ENCODE measurements around the gene HSPA1B. TPM values are rescaled to one million over a fixed set of nuclear protein-coding genes. Genes with fewer than 3 reads are reported as not detected.

Gene HSPA1B
- polyA plus RNA-seq (120 and 128 TPM in 2 replicates), polyA minus RNA-seq (147 and 157 TPM in 2 replicates)

DNA sequence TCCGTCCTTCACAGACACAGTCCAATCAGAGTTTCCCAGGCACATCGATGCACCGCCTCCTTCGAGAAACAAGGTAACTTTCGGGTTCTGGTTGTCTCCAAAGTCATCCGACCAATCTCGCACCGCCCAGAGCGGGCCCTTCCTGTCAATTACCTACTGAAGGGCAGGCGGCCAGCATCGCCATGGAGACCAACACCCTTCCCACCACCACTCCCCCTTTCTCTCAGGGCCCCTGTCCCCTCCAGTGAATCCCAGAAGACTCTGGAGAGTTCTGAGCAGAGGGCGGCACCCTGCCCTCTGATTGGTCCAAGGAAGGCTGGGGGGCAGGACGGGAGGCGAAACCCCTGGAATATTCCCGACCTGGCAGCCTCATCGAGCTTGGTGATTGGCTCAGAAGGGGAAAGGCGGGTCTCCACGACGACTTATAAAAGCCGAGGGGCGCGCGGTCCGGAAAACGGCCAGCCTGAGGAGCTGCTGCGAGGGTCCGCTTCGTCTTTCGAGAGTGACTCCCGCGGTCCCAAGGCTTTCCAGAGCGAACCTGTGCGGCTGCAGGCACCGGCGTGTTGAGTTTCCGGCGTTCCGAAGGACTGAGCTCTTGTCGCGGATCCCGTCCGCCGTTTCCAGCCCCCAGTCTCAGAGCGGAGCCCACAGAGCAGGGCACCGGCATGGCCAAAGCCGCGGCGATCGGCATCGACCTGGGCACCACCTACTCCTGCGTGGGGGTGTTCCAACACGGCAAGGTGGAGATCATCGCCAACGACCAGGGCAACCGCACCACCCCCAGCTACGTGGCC, at the start of gene HSPA1B:
TSS of gene HSPA1B (plus strand) at position 453 of the 794 bp plus-strand sequence. CDS start at position 666, 213 bp downstream.
- no peaks in the 10 kb centered on the region for H3K9me2 ChIP-seq (ENCODE audit: insufficient read depth, low read length)
- peak within 1 kb of the TSS; percentile 70 for H3K9ac ChIP-seq (ENCODE audit: low read length)
- peak within 1 kb of the TSS; percentile 69 for H3K4me3 ChIP-seq (ENCODE audit: low read length)
- no peaks in the 10 kb centered on the region for H3K36me3 ChIP-seq (ENCODE audit: insufficient read depth, low read length)
- peak within 1 kb of the TSS; percentile 80 for H3K27ac ChIP-seq (ENCODE audit: low read length)
- no peaks in the 10 kb centered on the region for H3K27me3 ChIP-seq (ENCODE audit: insufficient read depth, low read depth, low read length)
- H3K4me2 ChIP-seq (ENCODE audit: low read length), result peak within 1 kb of the TSS; percentile 89
- TF ChIP-seq TAF1 (IDR thresholded peaks at IDR 0.05; ENCODE audit: low read depth) (peak; percentile 86), SMC3 (conservative IDR thresholded peaks at IDR 0.05; ENCODE audit: poor library complexity) (peak; percentile 19), RAD21 (conservative IDR thresholded peaks at IDR 0.05) (no peak), POLR2AphosphoS5 (IDR thresholded peaks at IDR 0.05) (peak; percentile 99), MXI1 (conservative IDR thresholded peaks at IDR 0.05; ENCODE audit: poor library complexity, severe bottlenecking) (peak; percentile 69)
- TF ChIP-seq, protein P1, sequence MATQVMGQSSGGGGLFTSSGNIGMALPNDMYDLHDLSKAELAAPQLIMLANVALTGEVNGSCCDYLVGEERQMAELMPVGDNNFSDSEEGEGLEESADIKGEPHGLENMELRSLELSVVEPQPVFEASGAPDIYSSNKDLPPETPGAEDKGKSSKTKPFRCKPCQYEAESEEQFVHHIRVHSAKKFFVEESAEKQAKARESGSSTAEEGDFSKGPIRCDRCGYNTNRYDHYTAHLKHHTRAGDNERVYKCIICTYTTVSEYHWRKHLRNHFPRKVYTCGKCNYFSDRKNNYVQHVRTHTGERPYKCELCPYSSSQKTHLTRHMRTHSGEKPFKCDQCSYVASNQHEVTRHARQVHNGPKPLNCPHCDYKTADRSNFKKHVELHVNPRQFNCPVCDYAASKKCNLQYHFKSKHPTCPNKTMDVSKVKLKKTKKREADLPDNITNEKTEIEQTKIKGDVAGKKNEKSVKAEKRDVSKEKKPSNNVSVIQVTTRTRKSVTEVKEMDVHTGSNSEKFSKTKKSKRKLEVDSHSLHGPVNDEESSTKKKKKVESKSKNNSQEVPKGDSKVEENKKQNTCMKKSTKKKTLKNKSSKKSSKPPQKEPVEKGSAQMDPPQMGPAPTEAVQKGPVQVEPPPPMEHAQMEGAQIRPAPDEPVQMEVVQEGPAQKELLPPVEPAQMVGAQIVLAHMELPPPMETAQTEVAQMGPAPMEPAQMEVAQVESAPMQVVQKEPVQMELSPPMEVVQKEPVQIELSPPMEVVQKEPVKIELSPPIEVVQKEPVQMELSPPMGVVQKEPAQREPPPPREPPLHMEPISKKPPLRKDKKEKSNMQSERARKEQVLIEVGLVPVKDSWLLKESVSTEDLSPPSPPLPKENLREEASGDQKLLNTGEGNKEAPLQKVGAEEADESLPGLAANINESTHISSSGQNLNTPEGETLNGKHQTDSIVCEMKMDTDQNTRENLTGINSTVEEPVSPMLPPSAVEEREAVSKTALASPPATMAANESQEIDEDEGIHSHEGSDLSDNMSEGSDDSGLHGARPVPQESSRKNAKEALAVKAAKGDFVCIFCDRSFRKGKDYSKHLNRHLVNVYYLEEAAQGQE (IDR thresholded peaks at IDR 0.05; ENCODE audit: borderline replicate concordance), result peak; percentile 77
- peaks cover 26% of the 10 kb centered on the region for H3K79me2 ChIP-seq (replicated peaks; ENCODE audit: insufficient read depth, low read length)
- H3K9me3 ChIP-seq (ENCODE audit: low read length), result no peaks in the 10 kb centered on the region
- peaks cover 3% of the 10 kb centered on the region for H3F3A ChIP-seq (ENCODE audit: insufficient read depth, low read length, poor library complexity, severe bottlenecking)
- peak within 1 kb of the TSS; percentile 69 for H2AFZ ChIP-seq (ENCODE audit: low read depth, low read length)
- no peaks in the 10 kb centered on the region for H4K20me1 ChIP-seq (ENCODE audit: insufficient read depth)

DNA sequence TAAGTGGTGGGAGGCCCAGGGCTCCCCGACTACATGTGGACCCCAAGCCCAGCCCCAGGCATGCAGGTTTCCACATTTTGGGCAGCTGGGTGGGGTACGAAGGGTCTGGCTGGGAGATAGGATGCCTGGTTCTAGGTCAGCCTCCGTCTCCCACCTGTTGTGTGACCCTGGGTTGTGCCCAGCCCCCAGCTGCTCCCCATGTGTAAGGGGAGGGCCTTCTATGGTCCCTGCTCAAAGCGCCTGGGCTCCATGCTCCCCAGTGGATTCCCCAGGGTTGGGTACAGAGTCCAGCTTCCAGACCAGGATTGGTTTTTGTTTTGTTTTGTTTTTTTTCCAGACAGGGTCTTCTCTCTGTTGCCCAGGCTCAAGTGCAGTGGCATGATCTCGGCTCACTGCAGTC, 49.3 kb upstream of the HSPA1B start:
- no peaks in the 10 kb centered on the region for H4K20me1 ChIP-seq (ENCODE audit: insufficient read depth)
- no peaks in the 10 kb centered on the region for H3K27me3 ChIP-seq (ENCODE audit: insufficient read depth, low read depth, low read length)
- H3K4me3 ChIP-seq (ENCODE audit: low read length), result no peak overlapping the region
- no peaks in the 10 kb centered on the region for H3K79me2 ChIP-seq (replicated peaks; ENCODE audit: insufficient read depth, low read length)
- TF ChIP-seq EZH2 (IDR thresholded peaks at IDR 0.05; ENCODE audit: borderline replicate concordance, insufficient read depth, low read length, poor library complexity, severe bottlenecking) (no peak), MXI1 (conservative IDR thresholded peaks at IDR 0.05; ENCODE audit: poor library complexity, severe bottlenecking) (no peak), RAD21 (conservative IDR thresholded peaks at IDR 0.05) (no peak), SMC3 (conservative IDR thresholded peaks at IDR 0.05; ENCODE audit: poor library complexity) (no peak)
- TF ChIP-seq, protein P1 (IDR thresholded peaks at IDR 0.05; ENCODE audit: borderline replicate concordance), result no peak
- TF ChIP-seq, protein P2, sequence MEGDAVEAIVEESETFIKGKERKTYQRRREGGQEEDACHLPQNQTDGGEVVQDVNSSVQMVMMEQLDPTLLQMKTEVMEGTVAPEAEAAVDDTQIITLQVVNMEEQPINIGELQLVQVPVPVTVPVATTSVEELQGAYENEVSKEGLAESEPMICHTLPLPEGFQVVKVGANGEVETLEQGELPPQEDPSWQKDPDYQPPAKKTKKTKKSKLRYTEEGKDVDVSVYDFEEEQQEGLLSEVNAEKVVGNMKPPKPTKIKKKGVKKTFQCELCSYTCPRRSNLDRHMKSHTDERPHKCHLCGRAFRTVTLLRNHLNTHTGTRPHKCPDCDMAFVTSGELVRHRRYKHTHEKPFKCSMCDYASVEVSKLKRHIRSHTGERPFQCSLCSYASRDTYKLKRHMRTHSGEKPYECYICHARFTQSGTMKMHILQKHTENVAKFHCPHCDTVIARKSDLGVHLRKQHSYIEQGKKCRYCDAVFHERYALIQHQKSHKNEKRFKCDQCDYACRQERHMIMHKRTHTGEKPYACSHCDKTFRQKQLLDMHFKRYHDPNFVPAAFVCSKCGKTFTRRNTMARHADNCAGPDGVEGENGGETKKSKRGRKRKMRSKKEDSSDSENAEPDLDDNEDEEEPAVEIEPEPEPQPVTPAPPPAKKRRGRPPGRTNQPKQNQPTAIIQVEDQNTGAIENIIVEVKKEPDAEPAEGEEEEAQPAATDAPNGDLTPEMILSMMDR (IDR thresholded peaks at IDR 0.05; ENCODE audit: poor library complexity, severe bottlenecking), result no peak
- no peak overlapping the region for H3K27ac ChIP-seq (ENCODE audit: low read length)
- no peak overlapping the region for H3K9ac ChIP-seq (ENCODE audit: low read length)
- H3F3A ChIP-seq (ENCODE audit: insufficient read depth, low read length, poor library complexity, severe bottlenecking), result no peaks in the 10 kb centered on the region
- no peaks in the 10 kb centered on the region for H3K9me2 ChIP-seq (ENCODE audit: insufficient read depth, low read length)
- peaks cover 5% of the 10 kb centered on the region for H3K36me3 ChIP-seq (ENCODE audit: insufficient read depth, low read length)
- H2AFZ ChIP-seq (ENCODE audit: low read depth, low read length), result no peak overlapping the region
- H3K4me2 ChIP-seq (ENCODE audit: low read length), result no peak overlapping the region
- H3K9me3 ChIP-seq (ENCODE audit: low read length), result no peaks in the 10 kb centered on the region

Data from neural cell (in vitro differentiated cells).